Measurements from ENCODE around the gene STAG3. TPM values are rescaled to one million over a fixed set of nuclear protein-coding genes. Genes with fewer than 3 reads are reported as not detected.
"Not testable (repeated sequence)": the region's sequence is repeated elsewhere in the genome, so short reads cannot be mapped to it uniquely, and the experiment has no call there.

The STAG3 gene
- total and polyA plus RNA-seq, 10 of the 15 experiments (the other 5 are each of a cell fraction or from before 2014, with no cell fraction given) = 73.0 to 306 (median 120) TPM

- TF ChIP-seq ZNF592 (IDR thresholded peaks at IDR 0.05) (no peak), REST (IDR thresholded peaks at IDR 0.05; ENCODE audit: low read depth, low read length) (no peak)
Measured at GRCh38 chr7:100195222-100195621, 17.5 kb downstream of the STAG3 start (continued).

GRCh38 chr7:100195901-100196322 lies 18.2 kb downstream of the STAG3 start:
- H3K36me3 ChIP-seq (ENCODE audit: control insufficient read depth in 2 of 2, insufficient read depth in 2 of 2, low read length in 1 of 2); H3K79me2 ChIP-seq (ENCODE audit: control insufficient read depth, insufficient read depth, low read length); intact Hi-C loops (cut with micrococcal nuclease; ENCODE audit: unreplicated experiment); H4K20me1 ChIP-seq (ENCODE audit: control insufficient read depth, insufficient read depth); BruUV-seq (replicated peaks); H3K9me3 ChIP-seq (replicated peaks; ENCODE audit: control insufficient read depth, insufficient read depth, low read length); FAIRE-seq; H3K9ac ChIP-seq (ENCODE audit: control insufficient read depth, insufficient read depth, low read length); H3K4me3 ChIP-seq; in situ Hi-C loops (cut with MboI); H3K27me3 ChIP-seq (replicated peaks in 1 of 2; ENCODE audit: control insufficient read depth in 2 of 2, insufficient read depth in 2 of 2, low read length in 1 of 2); H2AFZ ChIP-seq (ENCODE audit: control insufficient read depth, low read depth, low read length): not testable (repeated sequence)
- ATAC-seq (peak; percentile 74), DNase-seq (ENCODE audit: low read depth, low spot score) (peak; percentile 60)
- H3K4me2 ChIP-seq (ENCODE audit: control insufficient read depth, insufficient read depth) = peak overlapping the region; percentile 17; the same call in 1 of the 2 replicates
- H3K27ac ChIP-seq (ENCODE audit: control insufficient read depth, insufficient read depth) = peak overlapping the region; percentile 52
- RAD21 ChIA-PET (ENCODE audit: unreplicated experiment) = interaction anchor here (0.6 to 4.5 kb wide), 4 partner anchors 10 to 21 kb away, joined by 3 to 30 read pairs (median 6); no protein-coding TSS in a partner anchor
- H3K4me1 ChIP-seq (ENCODE audit: control insufficient read depth, insufficient read depth, low read length) = peaks cover 47% of the 10 kb centered on the region
- POLR2A ChIA-PET = interaction anchor here (1.4 to 5.8 kb wide), 4 partner anchors 13 to 26 kb away, joined by 4 to 60 read pairs (median 8); partner anchors contain the start of gene PVRIG
- CTCF ChIA-PET = interaction anchor here (0.6 to 7.0 kb wide), 4 partner anchors 13 to 49 kb away, joined by 3 to 65 read pairs (median 30); partner anchors contain the start of gene STAG3
- WGBS (ENCODE audit: insufficient coverage, insufficient replicate concordance, low lambda C conversion rate, missing lambda C conversion rate) = 75% methylated on average over 6 of the region's 6 CpGs
- SMC1A ChIA-PET (ENCODE audit: uncharacterized antibody, unreplicated experiment) = interaction anchor here (4.5 to 7.0 kb wide), 2 partner anchors 14 to 21 kb away, joined by 37 to 112 read pairs; partner anchors contain the start of gene PVRIG
- TF ChIP-seq ATF2 (IDR thresholded peaks at IDR 0.05; ENCODE audit: low read length) (peak; percentile 84), NBN (IDR thresholded peaks at IDR 0.05) (peak; percentile 87; the same call in 1 of the 2 replicates), SMARCA5 (IDR thresholded peaks at IDR 0.05) (peak; percentile 68), MLLT1 (IDR thresholded peaks at IDR 0.05) (peak; percentile 77), MTA2 (IDR thresholded peaks at IDR 0.05; ENCODE audit: low read depth) (peak; percentile 68; the same call in 1 of the 2 replicates), JUNB (IDR thresholded peaks at IDR 0.05) (0 out of 2 replicates have a peak, but pooled peaks have one; percentile 39), NFIC (IDR thresholded peaks at IDR 0.05; ENCODE audit: low read depth, low read length) (peak; percentile 58; the same call in 1 of the 2 replicates), CREB1 (IDR thresholded peaks at IDR 0.05; ENCODE audit: low read depth) (0 out of 2 replicates have a peak, but pooled peaks have one; percentile 13), IKZF2 (IDR thresholded peaks at IDR 0.05) (peak; percentile 81 to 84)
